Measurements from ENCODE around the gene RAB11FIP3. TPM values are rescaled to one million over a fixed set of nuclear protein-coding genes. Genes with fewer than 3 reads are reported as not detected.
A peak's percentile ranks its signal among the peaks of the same experiment; 100 is the strongest.
"Not testable (repeated sequence)": the region's sequence is repeated elsewhere in the genome, so short reads cannot be mapped to it uniquely, and the experiment has no call there.

The RAB11FIP3 gene, protein sequence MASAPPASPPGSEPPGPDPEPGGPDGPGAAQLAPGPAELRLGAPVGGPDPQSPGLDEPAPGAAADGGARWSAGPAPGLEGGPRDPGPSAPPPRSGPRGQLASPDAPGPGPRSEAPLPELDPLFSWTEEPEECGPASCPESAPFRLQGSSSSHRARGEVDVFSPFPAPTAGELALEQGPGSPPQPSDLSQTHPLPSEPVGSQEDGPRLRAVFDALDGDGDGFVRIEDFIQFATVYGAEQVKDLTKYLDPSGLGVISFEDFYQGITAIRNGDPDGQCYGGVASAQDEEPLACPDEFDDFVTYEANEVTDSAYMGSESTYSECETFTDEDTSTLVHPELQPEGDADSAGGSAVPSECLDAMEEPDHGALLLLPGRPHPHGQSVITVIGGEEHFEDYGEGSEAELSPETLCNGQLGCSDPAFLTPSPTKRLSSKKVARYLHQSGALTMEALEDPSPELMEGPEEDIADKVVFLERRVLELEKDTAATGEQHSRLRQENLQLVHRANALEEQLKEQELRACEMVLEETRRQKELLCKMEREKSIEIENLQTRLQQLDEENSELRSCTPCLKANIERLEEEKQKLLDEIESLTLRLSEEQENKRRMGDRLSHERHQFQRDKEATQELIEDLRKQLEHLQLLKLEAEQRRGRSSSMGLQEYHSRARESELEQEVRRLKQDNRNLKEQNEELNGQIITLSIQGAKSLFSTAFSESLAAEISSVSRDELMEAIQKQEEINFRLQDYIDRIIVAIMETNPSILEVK
- 10 to 100 TPM in 11 of 12 donors, not detected in 1; 20.7 to 47.1 (median 27.6) TPM for polyA plus RNA-seq (ENCODE audit: insufficient read length in 12 of 12)
- long read RNA-seq, donor 1, partial matches to known transcripts = 0 of 1 reads
- long read RNA-seq, donor 1, other reads (novel, unspliced or antisense) = 0 of 1 reads
- long read RNA-seq, donor 2, partial matches to known transcripts = 0 of 1 reads
- long read RNA-seq, donor 2, other reads (novel, unspliced or antisense) = 0 of 1 reads
- long read RNA-seq, donor 3 = 0 reads
- long read RNA-seq, donor 4, partial matches to known transcripts = 0 of 1 reads
- long read RNA-seq, donor 4, other reads (novel, unspliced or antisense) = 0 of 1 reads
- long read RNA-seq, donor 5 = 0 reads
- long read RNA-seq, donor 6, full-length matches to known transcripts = 4 of 4 reads
- long read RNA-seq, donor 6, partial matches to known transcripts = 0 of 4 reads
- long read RNA-seq, donor 6, other reads (novel, unspliced or antisense) = 0 of 4 reads
- long read RNA-seq, donor 7, full-length matches to known transcripts = 2 of 2 reads
- long read RNA-seq, donor 7, partial matches to known transcripts = 0 of 2 reads
- long read RNA-seq, donor 7, other reads (novel, unspliced or antisense) = 0 of 2 reads
- long read RNA-seq, donor 8, partial matches to known transcripts = 0 of 1 reads
- long read RNA-seq, donor 8, other reads (novel, unspliced or antisense) = 0 of 1 reads
- long read RNA-seq, donor 9 = 0 reads
- long read RNA-seq, donor 10, full-length matches to known transcripts = 3 of 3 reads
- long read RNA-seq, donor 10, partial matches to known transcripts = 0 of 3 reads
- long read RNA-seq, donor 10, other reads (novel, unspliced or antisense) = 0 of 3 reads
- long read RNA-seq, donor 11 = 0 reads

DNA sequence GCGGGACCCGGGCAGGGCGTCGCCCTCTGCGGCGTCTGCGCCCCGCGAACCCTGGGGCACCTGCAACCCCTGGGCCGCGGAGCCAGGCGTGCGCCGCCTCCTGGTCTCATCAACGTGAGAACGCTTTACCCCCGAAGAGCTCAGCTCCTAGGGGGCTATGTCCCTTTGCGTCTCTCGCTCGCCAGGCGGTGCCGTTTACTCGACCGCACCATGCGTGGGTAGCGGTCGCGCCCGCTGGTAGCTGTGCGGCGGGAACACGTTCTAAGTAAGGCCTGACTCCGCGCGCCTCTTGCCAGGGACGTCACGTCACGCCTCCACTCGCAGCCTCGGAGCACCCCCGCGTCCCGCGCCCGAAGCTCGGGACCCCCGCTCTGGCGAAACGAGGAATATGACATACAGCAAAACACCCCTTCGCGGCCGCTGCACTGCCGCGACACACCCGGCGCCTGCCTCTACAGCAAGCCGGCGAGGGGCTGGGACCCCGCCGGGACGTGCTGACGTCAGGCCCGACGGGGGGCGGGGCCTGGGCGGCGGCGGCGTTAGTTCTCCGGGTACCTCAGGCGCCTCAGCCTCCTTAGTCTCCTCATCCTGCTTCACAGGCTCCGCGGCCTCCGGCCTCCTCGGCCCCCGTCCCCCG lies at the start of gene RAB11FIP3:
RAB11FIP3 (plus strand) TSS at position 568 of the 637 bp plus-strand sequence. CDS start 358 bp downstream, outside the sequence.
- DNase-seq = peak; percentile 80

DNA sequence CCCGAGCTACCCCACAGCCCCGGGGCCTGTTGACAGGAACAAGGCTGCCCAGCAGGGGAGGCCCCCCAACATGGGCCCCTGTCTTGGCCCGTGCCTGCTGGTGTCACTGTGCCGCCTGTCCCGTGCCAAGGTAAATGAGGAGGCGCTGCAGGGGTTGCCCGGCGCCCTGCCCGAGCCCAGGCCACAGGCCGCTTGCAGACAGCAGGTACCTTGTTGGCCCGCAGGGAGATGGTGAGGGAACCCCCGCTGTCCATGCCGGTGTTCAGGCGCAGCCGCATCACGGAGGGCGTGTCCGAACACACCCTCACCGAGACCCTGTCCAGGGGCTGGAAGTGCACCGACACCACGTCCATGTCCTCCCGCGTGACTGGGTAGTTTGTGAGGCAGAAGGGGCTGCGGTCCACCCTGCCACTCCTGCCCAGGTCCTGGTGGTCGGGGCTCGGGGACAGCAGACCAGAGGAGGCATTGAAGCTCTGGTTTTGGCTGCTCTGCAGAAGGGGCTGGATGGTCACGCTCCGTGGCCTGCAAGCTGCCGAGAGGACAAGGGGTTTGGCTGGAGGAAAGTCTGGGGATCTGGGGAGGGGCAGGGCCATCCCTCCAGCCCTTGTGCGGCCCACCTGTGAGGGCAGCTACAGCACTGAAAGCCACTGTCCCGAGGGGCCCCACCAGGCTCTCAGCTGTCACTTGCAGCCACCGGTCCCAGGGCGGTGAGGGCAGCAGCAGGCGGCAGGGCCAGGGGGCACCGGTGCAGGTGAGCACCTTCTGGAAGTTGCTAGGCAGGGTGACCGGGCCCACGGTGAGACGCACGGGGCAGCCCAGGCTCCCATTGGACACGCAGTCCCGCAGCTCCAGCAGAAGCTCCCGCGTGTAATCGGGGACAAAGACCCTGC lies 49.3 kb upstream of the RAB11FIP3 start:
- no peak for DNase-seq

DNA sequence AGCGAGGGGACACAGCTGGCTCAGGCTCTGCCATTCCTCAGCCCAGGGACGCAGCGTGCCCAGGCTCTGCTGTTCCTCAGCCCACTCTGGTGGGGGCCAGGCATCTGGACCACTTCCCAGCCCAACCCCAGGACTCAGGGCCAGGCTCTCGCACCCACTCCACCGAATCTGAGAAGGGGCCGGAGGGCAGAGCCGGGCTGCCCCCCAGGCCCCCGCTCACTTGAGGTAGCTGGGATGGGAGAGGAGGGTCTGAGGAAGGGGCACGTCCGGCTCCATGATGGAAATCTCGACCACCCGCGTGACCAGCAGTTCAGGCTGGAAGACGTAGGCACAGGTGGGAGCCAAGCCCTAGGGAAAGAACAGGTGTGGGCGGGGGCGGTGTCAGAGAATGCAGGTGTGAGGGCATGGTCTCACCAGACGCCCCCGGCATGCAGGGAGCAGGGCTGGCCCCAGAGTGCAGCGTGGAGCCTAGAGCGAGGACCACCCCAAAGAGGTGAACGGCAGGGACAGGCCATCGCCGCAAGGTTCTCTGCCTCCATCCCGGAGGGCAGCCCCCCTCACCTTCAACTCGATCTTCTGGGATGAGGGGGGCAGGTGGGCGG lies 48.5 kb upstream of the RAB11FIP3 start:
- no peak for DNase-seq

DNA sequence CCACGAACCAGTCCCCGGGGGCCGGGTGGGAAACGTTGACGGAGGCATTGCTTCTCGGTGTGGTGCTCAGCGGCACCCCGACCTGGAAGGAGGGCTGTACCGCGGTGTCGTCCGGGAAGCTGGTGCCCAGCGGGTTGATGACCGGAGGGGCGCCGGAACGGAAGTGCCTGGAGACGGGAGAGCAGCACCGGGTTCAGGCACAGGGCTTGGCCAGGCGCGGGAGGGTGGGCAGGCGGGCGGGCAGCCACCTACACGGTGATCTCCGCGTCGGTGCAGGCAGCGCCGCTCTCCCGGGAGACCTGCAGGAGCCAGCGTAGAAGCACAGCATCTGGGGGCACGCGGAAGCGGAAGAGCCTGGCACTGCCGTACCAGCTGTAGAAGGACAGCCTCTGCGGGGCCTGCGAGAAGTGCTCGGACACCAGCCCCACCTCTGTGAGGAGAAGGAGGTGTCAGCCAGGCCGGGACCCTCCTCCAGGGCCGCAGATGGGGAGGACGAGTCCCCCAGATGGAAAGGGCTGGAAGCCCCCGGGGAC lies 48.0 kb upstream of the RAB11FIP3 start:
- no peak for DNase-seq

DNA sequence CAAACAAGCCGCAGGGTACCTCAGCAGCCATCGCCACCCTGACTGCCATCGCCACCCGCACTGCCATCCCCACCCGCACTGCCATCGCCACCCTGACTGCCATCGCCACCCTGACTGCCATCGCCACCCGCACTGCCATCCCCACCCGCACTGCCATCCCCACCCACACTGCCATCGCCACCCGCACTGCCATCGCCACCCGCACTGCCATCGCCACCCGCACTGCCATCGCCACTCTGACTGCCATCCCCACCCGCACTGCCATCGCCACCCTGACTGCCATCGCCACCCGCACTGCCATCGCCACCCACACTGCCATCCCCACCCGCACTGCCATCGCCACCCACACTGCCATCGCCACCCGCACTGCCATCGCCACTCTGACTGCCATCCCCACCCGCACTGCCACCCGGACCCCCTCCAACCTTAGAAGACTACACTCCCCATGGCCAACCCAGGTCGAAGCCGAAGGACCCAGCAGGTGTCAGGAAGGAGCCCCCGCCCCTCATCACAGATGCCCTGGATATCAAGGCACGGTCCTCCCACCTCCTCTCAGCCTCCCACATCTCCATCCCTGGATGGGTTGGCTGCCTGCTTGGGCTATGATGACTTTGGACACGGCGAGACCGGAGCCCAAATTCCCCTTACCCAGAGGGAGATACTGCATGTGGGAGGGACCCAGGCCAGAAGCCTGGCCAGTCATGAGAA lies 47.2 kb upstream of the RAB11FIP3 start:
- DNase-seq = not testable (repeated sequence)

DNA sequence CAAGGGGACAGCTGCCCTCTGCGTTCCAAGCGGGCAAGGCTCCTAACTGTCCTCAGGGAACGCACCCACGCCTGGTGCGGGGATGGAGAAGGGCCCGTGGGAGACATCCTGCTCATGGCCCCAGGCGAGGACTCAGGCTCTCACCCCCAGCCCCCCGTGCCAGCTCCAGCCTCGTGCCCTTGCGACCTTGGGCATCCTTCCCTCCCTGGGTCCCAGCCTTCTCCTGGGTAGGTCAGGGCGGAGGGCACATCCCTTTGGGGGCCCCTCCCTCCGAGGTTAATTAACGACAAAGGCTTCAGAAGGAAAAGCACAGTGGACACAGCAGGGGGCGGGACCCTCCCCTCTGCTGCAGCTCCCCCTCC lies 46.6 kb upstream of the RAB11FIP3 start:
- DNase-seq = no peak

DNA sequence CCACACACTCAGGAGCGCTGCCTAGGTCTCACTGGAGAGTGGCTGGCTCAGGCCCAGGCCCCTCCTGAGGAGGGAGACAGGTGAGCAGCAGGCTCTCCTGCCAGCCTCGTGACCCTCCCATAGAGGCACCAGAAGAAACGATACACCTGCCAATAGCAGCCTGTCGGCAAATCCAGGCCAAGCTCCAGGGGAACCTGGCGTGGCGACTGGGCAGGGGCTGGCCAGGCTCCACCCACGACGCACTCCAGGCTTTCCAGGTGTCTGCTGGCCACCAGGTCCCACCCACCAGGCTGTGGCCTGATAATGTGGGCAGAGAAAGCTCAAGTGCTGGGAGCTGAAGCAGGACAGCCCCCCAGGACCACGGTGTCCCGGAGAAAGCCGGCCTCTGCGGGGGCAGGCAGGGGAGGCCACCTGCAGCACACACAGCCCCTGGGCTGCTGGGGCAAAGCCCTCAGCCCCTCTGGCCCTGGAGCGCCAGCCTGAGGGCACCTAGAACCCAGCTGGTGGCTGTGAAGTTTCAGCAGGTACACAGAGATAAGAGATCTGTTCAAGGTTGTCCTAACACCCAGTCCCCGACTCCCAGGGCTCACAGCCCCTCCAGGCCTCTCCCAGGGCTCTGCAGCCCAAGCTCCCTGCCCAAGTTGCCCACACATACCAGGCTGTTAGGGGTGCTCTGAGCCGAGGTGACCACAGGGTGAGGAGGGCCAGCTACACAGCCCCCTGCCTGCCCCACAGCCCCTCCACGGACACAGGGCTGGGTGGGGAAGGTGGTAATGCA lies 46.1 kb upstream of the RAB11FIP3 start:
- no peak for DNase-seq

DNA sequence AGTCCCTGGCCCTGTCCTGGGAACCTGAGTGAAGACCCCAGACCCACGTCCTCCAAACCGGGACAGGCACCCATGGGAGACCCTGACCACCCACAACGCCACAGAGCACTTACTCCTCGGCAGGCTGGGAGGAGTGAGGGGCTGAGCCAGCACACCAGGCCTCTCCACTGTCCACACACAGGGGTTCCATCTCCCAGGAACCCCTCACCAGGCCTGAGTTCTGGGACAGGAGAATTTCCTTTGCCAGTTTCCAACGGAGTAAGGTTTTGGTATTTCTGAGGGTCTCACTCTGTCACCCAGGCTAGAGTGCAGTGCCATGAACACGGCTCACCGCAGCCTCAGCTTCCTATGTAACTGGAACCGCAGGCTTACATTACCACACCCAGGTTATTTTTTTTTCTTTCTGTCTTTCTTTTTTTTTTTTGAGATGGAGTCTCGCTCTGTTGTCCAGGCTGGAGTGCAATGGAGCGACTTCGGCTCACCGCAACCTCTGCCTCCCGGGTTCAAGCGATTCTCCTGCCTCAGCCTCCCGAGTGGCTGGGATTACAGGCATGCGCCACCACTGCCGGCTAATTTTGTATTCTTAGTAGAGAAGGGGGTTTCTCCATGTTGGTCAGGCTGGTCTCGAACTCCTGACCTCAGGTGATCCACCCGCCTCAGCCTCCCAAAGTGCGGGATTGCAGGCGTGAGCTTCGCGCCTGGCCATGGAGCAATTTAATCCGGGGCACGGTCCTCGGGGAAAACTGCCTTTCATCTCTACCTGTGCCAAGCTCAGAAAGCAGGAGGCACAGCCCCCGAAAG lies 45.3 kb upstream of the RAB11FIP3 start:
- DNase-seq = no peak

DNA sequence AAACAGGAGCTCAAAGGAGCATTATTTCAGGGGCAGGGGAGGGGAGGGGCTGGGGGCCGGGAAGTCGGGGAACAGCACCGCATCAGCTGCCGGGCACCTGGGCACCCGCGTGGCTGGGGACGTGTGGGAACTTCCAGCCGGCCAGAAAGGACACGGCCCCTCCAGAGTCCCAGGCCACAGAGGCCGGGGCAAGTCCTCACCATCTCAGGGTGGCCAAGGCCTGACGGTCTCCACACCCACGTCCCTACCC lies 44.8 kb upstream of the RAB11FIP3 start:
- no peak for DNase-seq

DNA sequence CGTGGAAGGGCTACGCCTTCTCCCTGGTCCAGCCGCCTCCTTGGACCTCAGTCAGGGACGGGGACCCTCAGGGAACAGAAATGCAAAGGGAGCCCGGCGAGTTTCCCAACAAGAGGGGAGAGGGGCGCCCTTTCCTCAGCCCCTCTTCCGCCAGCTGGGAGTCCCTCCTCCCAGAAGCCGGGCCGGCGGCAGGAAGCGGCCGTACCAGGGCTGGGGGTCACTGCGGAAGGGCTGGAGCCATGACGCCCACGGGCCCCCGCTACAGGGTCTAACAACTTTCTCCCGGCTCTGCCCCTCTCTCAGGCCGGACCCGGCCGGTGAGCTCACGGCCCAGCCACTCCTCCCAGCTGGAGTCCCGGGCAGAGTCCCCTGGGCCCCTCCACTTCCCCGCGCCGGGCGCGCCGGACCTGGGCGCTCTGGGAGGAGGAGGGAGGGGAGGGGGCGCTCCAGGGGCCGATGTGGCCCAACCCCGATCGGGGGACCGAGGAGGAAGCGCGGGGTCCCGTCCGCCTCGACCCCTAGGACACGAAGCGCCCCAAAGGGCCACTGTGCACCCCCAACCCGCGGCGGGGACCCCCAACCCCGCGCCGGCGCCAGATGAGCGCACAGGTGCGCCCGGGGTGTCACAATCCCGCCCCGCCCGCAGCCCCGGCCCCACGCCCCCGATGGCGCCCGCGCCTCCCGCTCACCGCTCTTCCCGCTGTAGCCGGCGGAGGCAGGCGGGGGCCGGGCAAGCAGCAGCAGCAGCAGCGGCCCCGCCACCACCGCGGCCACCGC lies 44.2 kb upstream of the RAB11FIP3 start:
- DNase-seq = no peak

DNA sequence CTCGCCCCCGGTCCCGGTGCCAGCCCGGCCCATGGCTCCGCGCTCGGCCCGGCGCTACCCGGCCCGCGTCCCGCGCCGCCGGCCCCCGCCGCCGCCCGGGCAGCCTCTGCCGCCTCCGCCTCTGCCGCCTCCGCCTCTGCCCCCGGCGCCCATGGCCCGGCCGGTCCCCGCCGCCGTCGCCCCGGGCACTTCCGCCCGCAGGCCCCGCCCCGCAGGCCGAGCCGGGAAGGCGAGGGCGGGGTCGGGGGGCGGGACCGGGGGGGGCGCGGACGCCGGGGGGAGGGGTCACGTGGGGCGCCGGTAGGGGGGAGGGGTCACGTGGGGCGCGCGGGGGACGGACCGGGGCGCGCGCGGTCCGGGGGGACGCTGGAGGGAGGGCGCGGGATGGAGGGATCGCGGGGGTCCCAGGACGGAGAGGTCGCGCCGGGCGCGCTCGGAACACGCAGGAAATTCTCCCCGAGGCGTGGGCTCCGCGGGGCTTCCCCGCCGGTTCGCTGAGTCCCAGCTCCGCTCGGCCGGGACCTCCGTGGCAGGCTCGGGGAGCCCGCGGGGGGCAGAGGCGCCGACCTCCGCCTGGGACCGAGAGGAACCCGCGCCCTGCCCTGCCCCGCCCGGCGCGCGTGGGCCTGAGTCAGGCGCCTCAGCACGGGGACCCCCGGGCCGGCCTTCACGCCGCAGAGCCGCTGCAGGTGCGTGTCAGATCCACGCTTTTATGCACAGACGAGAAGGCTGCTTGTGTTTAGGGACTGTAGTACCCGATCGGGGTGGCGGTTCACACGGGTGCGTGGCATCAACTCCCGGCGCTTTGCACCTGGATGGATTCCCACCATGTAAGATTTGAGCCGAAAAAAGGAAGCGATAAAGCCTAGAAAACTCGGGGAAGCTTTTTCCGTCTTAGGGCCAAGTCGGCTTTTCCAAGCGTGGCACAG lies 43.4 kb upstream of the RAB11FIP3 start, which contains the start of gene PGAP6:
PGAP6 (minus strand) TSS at position 190 of the 929 bp plus-strand sequence; CDS start at position 33, 157 bp downstream.
- DNase-seq = no peak

DNA sequence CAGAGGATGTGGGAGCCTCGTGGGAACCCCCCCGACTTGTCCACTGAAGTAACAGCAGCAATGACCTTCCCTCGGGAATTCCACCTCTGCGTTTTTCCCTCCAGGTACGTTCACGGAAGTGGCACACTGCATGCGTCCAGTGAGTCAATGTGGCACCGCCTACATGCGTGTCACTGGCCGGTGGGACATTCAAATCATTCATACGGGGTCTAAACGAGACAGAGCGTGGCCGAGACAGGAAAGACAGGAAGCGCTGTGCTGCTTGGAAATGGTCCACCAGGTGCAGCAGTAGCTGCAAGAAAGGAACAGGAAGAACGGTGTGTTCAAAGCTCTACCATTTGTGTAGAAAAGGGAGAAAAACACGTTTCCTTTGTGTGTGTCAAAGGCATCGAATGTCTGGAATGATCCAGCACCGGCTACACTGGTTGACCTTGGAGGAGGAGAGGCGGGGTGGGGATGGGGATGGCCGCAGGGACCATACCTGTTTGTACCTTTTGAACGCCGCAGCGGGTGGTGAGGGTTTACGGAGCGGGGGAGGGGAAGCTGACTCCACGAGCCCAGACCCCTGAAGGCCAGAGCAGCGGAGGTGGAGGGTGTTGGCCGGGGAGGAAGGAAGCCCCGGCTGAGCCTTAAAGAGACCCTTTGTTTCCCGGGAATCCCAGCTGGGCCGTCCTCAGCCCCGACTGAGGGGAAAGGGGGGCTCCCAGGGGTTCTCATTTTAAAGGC lies 42.0 kb upstream of the RAB11FIP3 start:
- no peak for DNase-seq

DNA sequence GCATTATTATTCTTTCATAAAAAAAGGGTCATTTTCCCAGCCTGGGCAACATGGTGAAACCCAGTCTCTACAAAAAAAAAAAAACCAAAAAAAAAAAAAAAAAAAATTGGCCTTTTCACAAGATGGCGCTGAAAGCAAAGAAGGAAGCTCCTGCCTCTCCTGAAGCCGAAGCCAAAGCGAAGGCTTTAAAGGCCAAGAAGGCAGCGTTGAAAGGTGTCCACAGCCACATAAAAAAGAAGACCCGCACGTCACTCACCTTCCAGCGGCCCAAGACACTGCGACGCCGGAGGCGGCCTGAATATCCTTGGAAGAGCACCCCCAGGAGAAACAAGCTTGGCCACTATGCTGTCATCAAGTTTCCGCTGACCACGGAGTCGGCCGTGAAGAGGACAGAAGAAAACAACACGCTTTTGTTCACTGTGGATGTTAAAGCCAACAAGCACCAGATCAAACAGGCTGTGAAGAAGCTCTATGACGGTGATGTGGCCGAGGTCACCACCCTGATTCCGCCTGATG lies 38.8 kb upstream of the RAB11FIP3 start:
- no peak for DNase-seq
